22Rv1 (cell line): ENCODE data around the gene STRIP2.

Source experiments
- CTCF ChIP-seq: fragments of 450-650 bp; IDR thresholded peaks from 2 replicates; pipeline ENCODE4 v1.5.1; 2017; ENCODE audit warnings: mild to moderate bottlenecking
- ZFX ChIP-seq: fragments of 450-650 bp; IDR thresholded peaks from 2 replicates; pipeline ENCODE4 v1.6.1; 2017; ENCODE audit warnings: antibody characterized with exemption, borderline replicate concordance

GRCh38 chr7:129499999-129500398 is 65.8 kb downstream of the STRIP2 start:
- no peak for TF ChIP-seq CTCF
- TF ChIP-seq ZFX, result no peak
